NOMO-1 treated with dmso at 0.1 percent for 144 hours (cell line): ENCODE results near the gene DIAPH3.
"Not testable (repeated sequence)": the region's sequence is repeated elsewhere in the genome, so short reads cannot be mapped to it uniquely, and the experiment has no call there.

Experiments used
- DNase-seq: peaks from one replicate; lab custom pipeline; 2025; ENCODE audit not compliant: unreplicated experiment; lab: John Stamatoyannopoulos, UW

Gene DIAPH3

DNA sequence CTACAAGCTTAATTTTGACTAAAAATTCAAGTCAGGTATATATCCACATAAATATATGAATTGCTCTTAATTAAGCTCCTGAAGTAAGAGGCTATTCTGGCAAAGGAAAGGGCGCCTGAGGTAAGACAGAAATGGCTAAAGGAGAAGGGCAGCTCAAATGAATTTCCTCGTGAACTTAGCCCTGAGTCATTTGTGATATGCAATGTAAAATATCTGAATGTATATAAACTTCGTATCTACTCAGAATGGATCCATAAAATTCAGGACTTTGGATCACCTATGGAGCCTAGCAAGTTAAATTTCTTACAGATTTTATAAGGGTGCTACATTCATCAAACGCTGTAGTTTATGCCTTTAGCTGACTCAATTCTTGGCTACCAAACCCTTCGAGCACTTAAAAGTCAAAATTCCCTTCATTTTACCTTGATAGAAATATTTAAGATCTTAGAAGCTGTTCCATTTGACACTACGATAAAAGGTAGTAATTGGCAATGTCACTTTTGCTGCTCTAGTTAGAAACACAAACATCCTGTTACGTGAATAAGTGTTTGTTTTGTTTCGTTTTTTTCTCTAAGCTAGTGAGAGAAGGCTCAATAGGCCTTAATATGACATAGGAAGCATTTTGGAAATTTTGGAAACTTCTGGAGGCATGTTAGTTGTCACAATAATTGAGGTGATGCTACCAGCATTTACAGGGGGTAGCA, 69.2 kb downstream of the DIAPH3 start:
- no peak for DNase-seq

DNA sequence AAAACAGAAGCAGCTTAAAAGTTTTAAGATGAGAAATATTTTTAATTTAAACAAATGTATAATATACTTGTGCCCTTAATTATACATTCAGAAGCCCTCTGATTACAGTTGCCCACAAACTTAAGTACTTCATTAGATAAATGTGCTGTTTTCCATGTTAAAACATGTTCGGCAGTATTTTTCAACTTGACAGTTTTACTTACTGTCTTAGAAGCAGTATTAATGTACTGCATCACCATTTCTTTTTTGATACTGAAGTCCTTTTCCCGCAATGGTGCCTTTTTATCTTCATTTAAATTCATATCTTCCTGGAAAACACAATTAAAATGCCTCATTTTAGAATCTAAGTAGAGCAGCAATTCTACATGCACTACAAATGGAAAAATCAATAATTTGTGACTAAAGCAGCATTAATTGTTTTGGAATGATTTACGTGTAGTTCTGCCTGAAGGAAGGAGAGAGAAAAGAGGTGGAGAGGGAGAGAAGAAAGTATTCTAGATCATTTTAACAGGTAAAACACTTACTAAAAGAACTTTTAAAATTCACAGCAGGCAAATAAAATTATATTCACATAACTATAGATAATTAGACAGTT, 70.2 kb downstream of the DIAPH3 start:
- DNase-seq, result no peak

DNA sequence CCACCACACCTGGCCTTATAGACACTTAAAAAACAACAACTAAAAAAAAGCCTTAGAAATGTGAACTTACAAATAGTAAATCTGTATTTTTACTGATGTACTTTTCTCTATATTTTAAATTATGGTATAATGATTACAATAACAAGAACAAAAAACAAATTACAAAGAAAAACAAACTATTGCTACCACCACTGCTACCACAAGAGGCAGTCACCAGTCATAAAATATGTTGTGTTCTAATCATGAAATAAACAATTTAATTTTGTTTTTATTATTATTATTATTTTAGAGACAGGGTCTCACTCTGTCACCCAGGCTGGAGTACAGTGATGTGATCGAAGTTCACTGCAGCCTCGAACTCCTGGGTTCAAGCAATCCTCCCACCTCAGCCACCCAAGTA, 72.2 kb downstream of the DIAPH3 start:
- DNase-seq, result no peak

DNA sequence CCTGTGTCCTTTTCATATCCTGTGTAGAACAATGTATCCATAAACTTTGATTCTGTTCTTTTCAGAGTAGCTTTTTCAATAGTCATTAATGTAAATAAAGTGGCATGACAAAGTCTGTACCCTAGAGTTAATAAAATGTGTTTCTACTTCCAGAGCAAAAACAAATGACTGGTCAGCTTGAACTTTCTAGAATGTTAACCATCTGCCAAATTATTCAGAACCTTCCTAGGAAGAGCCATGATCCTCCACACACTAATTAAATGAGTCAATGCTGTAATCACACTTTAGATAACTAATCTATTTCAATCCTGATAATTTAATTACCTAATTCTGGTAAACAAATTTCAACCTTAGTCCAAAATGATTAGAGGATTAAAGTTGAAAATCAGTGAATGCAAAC, 73.2 kb downstream of the DIAPH3 start:
- no peak for DNase-seq

DNA sequence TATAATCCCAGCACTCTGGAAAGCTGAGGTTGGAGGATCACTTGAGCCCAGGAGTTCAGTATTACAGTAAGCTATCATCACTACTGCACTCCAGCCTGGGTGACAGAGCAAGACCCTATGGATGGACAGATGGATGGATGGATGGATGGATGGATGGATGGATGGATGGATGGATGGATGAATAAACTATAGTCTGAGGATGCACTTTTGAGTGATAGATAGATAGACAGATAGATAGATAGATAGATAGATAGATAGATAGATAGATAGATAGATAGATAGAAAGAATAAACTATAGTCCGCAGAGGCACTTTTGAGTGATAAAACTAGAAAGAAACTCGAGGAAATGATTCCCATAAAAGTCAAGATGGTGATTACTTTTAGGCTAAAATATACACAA, 79.9 kb downstream of the DIAPH3 start:
- not testable (repeated sequence) for DNase-seq

DNA sequence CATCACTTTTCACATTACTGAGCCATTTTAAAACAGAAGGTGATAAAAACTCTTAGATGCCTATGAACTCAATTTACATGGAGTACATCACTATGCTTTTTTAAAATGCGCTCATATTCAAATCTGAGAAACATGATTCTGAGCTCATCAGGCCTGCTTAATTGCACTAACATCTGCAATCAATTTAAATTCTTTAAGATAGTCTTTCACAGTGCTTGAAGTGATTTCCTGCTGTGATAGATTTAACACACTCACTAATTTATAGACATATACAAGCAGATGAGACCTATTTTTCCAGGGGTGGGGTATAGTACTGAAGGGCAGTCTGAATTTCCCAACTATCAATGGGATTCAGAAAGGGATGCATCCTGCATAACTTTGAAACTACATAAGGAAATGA, 82.9 kb downstream of the DIAPH3 start:
- no peak for DNase-seq

DNA sequence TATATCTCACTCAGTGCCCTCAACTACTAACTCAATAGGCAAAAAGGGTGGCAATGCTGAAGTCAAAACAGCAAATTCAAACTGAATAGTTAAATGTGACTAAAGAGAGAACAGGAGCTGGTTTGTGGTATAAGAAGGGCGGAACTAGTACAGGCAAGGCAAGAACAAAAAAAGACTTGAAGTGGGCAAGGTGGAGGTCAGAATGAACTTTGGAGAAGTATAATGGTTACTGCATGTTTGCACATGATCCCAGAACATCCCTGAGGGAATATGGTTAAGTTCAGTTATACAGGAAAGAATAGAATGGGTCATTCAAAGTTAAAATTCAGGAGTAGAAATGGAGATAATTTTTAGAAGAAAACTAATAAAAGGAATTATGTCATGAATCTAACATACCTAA, 85.5 kb downstream of the DIAPH3 start:
- no peak for DNase-seq

DNA sequence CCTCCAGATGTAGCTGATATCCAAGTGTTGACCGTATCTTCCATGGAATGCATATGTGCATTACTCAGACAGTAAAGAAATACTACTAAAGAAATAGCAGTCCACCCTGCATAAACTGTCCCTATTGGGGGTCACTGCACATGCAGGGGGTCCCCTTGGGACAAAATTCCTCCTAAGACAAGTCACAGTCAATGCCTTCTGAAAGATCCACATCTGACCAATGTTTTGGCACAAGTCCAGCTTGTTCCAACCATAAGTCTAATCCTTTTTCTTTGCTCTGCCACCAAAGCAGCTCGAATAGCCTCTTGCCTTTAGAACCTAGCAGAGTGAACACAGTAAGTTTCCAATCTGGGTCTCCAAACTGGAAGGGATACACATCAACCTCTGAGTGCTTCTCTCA, 87.9 kb downstream of the DIAPH3 start:
- DNase-seq, result no peak

DNA sequence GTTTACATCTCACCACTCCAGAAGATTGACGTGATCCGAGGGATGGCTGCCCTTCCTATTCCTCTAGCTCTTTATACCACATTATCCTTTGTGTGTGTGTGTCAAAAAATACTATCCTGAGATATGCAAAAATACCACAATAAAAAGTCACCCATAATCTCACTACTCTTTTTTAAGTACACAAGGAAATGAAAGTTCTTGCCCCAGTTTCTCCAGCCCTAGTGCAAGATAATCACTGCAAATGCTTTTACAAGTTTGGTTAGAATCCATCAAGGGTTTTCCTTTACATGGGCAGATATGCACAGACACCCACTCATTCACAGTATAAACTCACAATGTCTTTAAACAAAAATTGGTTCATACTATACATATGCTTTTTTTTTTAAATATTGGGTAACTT, 89.3 kb downstream of the DIAPH3 start:
- no peak for DNase-seq

DNA sequence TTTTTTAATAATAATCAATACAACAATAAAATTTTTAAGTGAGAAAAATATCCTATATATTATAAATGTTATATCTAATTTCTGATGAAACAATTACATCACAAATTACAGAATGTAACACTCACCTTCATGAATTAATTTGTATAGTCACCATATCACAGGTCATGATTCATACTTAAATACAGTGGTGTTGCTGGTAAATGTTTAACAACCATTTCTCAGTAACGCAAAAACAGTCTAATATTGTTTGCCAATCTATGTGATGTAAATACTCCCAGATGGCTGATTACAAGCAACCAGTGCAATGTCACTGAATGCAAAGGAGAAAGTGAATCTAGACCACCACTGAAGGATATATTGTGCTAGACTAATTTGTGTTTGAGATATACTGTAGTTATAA, 97.5 kb downstream of the DIAPH3 start:
- DNase-seq, result no peak

DNA sequence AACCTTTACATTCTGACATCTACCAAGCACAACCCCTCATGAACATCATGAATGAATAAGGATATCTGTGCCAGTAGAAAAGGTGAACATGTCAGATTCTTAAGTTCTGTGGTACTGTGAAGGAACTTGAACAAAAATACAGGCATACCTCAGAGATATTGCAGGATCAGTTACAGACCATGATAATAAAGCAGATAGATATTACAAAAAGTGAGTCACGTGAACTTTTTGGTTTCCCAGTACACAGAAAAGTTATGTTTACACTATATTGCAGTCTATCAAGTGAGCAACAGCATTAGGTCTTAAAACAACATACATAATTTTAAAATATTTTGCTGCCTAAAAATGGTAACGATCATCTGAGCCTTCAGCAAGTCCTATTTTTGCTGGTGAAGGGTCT, 101.2 kb downstream of the DIAPH3 start:
- no peak for DNase-seq

DNA sequence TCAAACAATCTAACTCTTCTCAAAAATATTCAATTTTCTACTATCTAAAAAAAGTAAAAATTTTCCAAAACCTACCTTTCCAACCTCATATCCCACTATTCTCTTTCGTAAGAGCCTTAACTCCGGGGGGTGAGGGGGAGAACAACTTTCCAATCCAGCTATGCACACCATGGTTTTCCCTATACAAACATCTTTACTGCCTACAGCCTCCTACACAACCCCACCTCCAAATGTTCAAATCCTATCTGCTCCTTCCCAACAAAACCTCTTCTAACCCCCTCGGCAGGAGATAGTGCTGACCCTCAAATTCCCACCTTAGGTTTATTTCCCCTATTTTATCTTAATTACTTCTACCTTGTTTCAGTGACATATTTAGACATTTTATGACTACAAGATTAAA, 102.0 kb downstream of the DIAPH3 start:
- no peak for DNase-seq

DNA sequence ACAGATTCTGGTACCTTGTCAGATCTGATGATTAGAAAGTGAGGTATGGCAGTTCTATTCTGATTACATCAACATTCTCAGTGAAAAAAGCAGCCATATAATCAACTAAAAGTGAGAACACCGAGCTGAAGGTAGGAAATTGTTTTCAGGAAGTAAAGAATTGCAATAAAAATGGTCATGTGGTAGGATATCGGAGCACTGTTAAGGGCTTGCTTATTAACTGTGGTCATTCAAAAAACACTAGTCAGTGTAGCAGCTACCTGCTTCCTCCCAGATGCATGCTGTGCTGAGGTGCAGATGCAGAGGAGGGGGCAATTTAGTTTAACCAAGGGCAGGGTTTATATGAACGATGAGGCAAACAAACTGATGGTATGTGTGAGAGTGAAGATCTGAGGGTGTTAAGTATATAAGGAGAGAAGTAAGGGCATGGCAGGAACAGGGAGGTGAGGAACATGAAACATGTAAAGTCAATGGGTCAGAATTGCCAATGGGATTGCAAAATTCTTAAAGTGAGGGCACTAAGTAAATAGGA, 111.9 kb downstream of the DIAPH3 start:
- no peak for DNase-seq

DNA sequence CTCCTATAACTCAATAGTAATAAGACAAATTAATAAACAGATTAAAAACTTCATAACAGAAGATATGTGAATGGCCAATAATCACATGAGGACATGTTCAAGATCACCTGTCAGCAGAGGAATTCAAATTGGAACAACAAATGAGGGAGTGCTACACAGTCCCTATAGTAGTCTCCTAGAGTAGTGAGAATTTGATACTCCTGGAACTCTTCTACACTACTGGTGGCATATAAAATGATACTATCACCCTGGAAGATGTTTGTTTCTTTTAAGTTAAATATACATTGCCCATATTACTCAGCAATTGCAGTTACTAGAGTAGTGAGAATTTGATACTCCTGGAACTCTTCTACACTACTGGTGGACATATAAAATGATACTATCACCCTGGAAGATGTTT, 115.4 kb downstream of the DIAPH3 start:
- not testable (repeated sequence) for DNase-seq

DNA sequence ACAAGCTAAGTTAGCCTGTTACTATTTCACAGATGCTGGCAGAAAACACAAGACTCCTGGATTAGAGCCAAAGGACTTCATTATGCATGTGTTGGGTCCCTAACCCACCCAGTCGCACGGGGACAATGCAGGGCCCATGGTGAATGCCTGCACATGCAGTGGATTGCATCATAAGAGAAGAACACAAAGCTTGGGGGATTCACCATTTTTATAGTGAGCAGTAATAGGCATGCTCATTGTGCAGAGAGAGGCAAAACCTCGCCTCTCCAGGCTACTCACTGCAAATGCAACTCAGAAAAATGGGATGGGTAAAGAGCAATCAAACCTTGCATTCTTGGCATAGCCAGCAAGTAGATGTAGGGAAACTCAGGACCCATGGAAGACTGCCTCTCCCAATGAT, 115.8 kb downstream of the DIAPH3 start:
- DNase-seq, result no peak

DNA sequence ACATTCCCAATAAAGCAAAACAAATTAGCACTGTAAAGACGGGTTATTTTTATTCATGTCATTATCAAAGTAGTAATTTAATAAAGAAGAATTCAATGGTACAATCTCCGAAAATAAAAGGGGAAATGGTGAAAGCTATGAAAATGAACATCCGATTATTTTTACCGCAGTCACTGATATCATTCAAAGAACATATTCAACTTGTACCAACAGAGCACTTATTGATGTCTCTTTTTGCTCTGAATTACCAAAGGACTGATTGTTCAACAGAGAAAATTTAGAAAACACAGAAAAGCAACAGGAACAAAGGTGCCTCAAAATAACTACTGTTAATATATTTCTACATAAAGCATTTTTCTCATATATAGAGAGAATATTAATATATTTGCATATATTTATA, 119.4 kb downstream of the DIAPH3 start:
- no peak for DNase-seq

DNA sequence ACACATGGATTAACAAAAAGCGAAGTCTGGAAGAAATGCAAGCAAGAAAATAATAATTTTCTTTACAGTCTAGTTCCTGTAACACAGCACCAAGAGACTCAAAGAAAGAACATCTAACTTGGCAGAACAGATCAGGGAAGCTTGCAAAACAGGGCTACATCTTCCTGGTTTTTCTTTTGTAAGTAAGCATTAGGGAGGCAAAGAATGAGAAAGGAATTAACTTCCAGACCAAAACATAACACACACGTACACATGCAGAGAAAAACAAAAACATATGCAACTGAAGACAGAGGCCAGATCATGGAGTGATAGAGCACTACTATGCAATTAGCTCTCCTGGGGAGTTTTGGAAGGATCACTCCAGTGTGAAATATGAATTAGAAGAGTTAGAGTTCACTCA, 120.5 kb downstream of the DIAPH3 start:
- DNase-seq, result no peak

DNA sequence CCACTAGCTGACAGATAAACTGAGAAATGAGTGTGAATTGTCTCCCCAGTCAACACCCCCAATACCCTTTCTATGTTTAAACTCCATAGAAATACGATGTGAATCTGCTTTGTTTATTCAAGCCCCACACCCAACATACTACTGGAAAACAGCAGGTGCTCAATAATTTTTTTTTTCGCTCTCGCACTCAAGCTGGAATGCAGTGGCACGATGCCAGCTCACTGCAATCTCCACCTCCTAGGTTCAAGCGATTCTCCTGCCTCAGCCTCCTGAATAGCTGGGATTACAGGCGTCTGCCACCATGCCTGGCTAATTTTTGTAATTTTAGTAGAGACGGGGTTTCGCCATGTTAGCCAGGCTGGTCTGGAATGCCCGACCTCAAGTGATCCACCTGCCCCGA, 123.1 kb downstream of the DIAPH3 start:
- not testable (repeated sequence) for DNase-seq

DNA sequence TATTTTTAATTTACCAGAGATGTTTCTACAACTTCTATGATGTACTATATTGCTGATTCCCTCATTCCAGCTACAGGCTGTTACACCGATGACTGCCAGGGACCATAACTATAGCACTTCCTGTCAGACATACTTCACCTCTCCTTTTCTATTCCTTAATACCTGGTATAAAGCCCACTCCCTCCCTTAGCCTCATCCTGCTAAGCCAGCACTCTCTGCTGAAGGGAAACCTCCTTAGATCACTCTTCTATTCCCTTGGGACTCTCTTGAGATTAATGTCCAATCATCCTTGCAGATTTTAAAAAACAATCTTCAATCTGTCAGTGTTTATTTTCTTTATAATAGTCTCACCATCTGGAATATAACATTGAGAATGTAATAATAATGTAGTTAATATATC, 127.9 kb downstream of the DIAPH3 start:
- no peak for DNase-seq

DNA sequence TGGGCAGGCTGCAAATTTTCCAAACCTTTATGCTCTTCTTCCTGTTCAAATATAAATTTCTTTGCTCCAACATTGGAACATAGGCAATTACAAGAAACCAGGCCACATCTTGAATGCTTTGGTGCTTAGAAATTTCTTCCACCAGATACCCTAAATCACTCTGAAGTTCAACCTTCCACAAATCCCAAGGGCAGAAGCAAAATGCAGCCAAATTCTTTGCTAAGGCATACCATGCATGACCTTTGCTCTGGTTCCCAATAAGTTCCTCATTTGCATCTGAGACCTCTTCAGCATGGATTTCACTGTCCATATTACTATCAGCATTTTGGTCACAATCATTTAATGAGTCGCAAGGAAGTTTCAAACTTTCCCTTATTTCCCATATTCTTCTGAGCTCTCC, 130.9 kb downstream of the DIAPH3 start:
- no peak for DNase-seq

DNA sequence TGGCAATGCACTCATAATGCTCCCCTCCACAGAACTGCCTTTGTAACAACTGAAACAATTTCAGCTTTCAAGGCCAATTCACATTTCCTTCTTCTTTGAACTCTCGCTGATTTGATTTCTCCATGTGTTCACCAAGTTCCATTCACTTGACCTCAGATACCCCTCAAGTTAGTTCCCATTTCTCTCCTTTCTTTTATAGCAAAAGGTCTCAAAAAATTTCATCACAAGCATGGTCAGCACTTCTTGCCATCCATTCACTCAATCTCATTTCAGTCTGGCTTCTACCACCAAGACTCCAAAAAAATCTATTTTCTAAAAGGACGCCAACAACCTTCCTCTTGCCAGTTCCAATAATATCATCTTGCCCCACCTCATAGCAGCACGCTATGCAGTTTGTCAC, 135.7 kb downstream of the DIAPH3 start:
- peak; percentile 5 for DNase-seq

DNA sequence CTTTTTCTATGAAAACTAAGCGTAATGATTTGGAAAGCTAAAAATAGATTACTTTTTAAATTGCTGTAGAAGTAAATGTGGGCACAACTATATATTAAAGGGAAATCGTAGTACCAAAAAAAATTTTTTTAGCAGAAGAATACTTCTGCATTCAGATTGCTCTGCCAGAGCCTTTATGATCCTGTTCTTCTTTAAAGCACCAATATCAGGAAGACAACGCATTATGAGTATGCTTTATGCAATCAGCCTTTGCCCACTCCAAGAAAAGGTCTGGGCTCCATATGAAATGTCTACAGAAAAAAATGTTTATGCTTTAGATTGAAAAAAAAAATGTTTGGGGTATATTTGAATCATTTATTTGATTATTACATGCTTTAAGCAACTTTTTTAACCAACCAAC, 137.4 kb downstream of the DIAPH3 start:
- DNase-seq, result no peak

DNA sequence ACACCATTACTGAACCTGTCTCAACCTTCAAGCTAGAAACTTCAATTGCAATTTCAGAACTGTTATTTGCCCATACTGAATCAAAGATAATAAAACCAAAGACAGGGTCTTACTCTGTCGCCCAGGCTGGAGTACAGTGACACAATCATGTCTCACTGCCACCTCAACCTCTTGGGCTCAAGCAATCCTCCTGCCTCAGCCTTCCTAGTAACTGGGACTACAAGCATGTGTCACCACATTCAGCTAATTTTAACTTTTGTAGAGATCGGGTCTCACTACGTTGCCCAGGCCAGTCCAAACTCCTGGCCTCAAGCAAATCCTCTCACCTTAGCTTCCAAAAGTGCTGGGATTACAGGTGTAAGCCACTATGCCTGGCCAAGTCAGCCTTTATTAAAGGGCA, 143.4 kb downstream of the DIAPH3 start:
- no peak for DNase-seq
